GM20431 (cell line): ENCODE measurements around the gene ELK4.

ENCODE experiments used
- in situ Hi-C: fragments of 300-500 bp; cut with MseI, MboI; formaldehyde crosslinking; loops from one replicate; pipeline ENCODE4 v1.15.0; 2020; ENCODE audit warnings: low sequenced_read_pairs; ENCODE audit not compliant: unreplicated experiment

The ELK4 gene

DNA sequence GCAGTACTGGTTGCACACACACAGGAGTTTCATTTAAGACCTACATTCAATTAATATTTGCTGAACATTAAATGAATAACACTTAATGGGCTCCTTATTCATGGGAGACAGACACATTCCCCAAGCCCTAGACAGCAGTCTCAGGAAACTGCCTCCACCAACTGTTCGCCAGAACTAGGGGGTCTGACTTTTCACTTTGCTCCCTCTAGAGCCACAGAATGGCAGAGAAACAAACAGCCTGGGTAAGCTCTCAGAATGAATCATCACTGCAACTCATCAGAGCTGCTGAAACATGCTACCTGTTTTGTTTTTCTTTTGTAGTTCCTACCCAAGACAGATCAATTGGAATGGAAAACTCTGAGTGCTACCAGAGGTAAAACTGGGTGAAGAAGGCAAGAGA is 31.7 kb downstream of the ELK4 start:
- in situ Hi-C loops: no loop called here

DNA sequence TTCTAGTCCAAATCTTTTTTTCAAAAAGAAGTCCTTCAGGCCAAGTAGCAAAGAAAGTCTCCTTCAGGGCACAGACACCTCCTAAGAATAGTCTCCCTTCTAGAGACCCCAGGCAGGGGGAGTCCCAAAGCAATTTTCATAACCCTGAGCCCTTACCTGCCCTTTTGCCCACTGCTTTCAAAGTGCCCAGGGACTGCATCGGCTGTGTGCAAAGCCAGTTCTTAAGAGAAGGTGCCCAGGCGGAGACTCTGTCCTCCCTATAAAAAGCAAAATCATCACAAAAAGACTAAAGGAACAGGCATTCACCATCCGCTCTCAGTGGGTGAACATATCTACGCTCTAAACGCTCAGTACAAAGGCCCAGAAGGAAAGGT is 32.2 kb downstream of the ELK4 start:
- in situ Hi-C loops: no loop called here

DNA sequence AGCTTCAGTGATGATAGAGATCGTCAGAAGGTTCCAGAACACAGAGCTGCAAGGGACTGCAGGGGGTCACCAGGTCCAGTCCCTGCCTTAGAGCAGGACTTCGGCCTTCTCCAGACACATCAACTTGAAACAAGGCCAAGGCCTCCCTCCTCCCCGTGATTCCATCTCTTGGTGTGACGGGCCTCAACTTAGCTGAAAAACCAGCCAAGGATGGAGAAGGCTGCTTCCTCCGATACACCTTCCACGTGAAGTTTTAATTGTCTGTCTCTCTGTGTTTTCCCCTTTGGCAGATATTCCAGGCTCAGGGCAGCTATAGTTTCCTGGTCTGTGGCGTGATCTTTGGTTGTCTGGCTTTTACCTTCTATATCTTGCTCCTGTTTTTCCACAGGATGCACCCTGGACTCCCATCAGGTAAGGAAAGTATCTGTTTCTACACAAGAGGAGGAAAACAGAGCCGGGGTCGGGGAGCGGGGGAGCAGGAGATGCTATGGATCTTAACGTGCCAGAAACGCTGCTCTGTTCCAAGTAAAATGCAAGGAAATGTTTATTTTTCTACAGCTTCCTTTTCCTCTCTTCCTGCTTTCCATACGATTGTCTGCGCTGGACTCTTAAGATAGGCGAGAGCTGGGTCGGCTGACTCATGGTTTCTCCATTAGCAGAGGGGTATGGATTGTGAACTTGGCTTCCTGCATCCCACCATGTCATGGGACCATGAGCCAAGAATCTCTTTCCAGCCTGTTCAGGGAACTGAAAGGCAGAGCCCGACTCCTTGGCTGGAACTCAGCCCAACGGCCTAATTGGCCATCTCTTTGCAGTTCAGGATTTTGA is 32.8 kb downstream of the ELK4 start:
- in situ Hi-C loops: no loop called here

DNA sequence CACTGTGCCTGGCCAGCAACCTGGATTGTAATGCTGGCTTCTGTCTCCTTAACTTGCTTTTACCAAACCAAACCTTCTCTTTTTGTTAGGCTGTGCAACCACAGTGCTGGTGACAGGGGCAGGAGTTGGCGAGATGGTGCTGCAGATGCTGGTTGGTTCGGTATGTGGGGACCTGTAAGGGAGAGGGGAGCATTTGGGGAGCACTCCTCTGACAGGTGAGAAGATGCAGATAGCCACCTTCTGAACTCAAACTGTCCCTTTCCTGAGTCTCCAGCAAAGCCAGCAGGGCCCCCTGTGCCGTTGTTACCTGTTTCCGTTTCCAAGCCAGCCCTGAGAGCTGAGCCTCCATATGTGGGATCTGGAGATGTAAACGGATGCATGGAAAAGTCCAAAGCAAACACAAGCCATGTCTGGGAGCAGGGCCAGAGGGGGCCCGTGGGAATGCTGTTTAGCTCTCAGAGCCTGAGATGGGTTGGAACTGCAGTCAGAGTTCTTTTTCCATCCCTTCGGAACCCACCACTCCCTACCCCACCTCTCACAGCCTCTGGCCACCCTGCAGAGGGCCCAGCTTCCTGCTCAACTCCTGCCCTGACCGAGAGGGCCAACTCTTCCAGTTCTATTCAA is 34.0 kb downstream of the ELK4 start:
- in situ Hi-C loops: no loop called here

DNA sequence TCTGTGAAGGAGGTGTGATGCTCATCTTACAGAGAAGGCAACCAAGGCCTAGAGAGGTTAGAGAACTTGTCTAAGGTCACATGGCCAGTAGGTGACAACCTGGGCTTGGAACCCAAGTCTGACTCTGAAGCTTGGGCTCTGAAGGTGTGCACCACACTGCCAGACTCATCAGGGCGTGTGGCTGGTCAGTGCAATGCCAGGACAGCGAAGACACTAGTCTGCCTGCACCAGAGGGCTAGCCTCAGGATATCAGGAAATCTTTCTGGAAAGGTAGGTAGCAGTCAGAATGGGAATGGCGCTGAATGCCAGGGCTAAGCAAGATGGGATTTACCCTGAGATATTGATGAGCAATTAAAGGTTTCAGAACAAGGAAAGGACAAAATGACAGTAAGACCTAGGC is 34.9 kb downstream of the ELK4 start:
- in situ Hi-C loops: no loop called here

DNA sequence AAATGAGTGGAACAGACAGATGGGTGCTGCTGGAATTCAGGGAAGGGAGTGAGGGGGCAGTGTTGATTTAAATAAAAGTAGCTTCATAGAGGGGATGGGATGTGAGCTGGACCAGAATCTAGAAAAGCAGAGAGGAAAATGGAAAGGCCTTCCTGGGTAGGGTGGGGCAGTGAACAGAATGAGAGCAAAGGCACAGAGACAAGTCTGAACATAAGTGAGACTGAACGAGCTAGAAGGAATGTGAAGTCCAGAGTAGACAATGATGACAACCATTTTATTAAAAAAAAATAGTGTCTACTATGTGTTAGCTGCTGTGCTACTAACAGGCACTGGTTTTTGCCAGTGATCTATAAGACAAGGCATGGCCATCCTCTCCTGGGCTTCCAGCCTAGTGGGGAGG is 36.0 kb downstream of the ELK4 start:
- in situ Hi-C loops: no loop called here

DNA sequence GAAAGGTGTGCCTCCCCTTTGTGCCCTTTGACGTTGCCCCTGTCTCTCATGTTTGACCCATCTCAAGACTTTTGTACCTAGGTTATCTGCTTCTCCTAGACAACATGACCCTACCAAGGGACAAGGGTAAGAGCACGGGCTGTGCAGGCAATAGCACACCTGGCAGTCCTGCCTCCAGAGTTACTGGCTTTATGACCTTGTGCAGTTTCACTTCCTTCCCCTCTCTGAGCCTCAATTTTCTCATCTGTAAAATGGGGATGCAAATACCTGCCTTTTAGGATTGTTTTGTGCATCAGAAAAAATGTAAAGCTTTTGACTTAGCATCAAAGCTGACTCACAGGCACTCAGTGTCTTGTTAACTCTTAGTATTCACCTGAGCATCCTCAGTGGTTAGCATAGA is 36.4 kb downstream of the ELK4 start:
- in situ Hi-C loops: no loop called here

DNA sequence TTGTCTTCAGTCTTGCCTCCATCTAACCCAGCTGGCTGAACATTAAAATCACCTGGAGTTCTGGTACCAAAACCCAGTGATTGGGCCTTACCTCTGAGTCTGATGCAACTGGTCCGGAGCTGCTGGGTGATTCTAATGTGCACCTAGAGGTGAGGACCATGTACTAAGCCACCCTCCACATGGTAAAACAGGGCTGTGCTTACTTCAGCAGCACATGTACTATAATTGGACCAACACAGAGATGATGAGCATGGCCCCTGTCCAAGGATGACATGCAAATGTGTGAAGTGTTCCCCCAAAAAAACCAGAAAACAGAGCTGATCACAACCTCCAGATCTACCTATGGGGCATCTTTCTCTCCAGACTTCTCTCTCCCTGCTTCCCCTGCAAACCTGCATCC is 37.0 kb downstream of the ELK4 start:
- in situ Hi-C loops: no loop called here

DNA sequence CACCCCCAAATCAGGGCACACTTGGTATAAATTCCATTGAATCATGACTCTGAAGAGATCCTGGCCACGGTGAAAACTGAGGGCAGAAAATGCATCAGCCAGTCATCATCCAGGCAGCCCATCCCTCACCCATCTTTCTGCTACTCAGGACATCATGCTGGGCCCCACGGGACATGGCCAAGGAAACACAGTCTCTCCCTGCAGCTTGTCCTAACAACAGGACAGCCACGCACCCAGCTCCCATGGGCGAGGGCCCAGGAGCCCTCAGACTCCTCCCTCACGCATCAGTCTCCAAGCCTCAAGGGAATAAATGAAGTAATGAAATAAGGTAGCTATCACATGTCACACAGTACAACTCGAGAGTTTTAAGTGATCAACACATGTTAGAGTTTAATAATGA is 37.8 kb downstream of the ELK4 start:
- in situ Hi-C loops: no loop called here

DNA sequence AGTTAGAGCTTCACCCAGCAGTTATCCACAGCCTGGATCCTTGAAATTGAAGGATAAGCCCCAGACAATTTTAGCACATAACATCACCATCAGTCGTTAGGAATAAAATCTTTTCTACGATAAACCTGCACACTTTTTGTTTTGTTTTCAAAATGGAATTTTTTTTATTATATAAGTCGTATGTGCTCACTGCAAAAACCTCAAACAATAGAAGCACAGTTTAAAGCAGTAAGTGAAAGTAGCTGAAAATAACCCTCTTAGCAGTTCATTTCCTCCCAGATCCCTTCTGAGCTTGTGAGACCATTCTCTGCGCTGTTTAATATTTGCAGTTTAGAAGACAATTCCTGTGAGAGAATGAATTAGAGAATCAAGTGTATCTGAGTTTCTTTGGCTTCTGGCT is 38.3 kb downstream of the ELK4 start:
- in situ Hi-C loops: no loop called here

DNA sequence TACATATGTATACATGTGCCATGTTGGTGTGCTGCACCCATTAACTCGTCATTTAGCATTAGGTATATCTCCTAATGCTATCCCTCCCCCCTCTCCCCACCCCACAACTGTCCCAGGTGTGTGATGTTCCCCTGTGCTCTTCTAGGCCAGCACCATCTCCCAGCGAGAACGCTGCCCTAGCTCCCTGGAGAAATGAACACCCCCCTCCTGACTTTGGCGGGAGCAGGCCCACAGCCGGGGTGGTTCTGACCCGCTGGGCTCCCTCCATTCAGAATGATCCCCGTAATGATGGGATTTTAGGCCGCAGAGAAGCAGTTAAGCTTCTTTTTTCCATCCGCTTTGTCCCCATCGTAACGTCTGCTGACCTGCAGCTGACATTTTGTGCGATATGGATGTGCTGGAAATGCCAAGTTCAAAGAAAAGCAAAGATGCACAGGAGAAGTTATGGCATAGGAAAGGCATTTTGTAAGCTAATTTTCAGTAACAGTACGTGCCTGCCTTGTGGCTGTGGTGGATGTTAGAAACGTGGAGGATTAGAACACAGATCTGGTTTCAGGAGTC is 39.3 kb downstream of the ELK4 start:
- in situ Hi-C loops: no loop called here

DNA sequence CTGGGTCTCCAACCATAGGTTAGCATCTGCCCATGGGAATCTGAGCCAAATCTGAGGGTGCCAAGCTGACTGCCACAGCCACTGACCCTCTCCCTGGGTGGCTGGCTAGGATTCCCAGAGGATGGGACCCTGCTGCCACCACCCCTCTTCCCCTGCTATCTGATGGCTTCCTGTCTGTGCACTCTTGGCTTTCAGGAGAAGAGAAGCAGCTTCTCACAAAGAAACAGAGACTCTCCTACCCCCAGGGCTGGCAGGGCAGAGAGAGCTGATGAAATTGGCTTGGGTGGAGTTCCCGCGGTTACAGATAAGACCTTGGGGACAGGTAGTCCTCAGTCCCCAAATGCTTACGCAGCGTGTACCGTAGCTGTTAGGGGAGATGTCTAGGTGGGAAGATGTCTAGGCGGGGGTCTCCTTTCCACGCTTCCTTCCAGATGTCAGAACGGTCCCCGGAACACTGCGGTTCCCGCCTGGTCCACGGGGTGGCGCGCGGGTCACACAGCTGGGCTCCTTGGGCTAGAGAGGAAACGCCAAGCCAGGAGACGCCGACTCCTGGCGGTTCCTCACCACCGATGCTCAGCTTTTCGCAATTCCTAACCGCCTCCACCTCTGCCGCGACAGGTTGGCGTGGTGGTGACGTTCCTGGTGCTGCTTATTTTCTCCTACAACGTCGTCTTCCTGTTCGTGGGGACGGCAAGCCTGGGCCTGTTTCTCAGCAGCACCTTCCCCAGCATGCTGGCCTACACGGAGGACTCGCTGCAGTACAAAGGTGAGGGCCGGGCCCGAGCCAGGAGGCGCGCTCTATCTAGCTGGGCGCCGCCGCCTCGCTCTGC is 40.1 kb downstream of the ELK4 start:
- in situ Hi-C loops: no loop called here

DNA sequence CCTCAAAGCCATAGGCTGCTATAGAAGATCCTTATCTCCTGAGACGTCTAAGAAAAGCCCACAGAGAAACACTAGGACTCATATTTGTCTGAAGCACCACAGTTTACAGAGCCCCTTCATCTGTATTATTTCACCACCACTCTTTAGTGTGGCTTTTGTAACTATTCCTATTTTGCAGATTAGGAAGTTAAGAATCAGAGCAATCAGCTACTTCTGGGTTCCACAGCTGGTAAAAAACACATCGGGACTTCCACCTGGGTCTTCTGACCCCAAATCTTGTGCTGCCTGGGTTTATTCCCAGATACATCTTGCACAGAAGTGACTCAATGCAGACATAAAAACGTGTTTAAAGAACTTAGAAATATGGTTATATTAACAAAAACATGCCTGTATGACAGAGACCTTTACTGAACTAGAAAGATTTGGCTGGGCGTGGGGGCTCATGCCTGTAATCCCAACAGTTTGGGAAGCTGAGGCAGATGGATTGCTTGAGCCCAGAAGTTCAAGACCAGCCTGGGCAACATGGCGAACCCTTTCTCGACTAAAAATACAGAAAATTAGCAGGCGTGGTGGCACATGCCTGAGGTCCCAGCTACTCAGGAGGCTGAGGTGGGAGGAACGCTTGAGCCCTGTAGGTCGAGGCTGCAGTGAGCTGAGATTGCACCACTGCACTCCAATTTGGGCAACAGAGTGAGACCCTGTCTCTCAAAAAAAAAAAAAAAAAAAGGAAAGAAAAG is 40.9 kb downstream of the ELK4 start:
- in situ Hi-C loops: no loop called here

DNA sequence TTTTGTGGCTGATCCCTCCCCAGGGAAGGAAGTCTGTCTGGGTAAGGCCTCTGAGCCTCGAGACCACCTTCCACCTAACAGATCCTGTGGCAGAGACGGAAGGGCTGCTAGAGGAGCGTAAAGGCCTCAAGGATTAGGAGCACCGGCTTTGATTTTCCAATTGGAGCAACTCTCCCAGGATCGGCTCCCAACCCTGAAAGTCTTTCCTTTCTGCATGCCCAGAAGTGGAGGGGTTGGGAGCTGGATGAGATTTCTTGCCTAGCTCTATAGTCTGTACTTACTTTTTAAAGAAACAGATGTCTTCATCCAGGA is 41.4 kb downstream of the ELK4 start:
- in situ Hi-C loops: no loop called here

DNA sequence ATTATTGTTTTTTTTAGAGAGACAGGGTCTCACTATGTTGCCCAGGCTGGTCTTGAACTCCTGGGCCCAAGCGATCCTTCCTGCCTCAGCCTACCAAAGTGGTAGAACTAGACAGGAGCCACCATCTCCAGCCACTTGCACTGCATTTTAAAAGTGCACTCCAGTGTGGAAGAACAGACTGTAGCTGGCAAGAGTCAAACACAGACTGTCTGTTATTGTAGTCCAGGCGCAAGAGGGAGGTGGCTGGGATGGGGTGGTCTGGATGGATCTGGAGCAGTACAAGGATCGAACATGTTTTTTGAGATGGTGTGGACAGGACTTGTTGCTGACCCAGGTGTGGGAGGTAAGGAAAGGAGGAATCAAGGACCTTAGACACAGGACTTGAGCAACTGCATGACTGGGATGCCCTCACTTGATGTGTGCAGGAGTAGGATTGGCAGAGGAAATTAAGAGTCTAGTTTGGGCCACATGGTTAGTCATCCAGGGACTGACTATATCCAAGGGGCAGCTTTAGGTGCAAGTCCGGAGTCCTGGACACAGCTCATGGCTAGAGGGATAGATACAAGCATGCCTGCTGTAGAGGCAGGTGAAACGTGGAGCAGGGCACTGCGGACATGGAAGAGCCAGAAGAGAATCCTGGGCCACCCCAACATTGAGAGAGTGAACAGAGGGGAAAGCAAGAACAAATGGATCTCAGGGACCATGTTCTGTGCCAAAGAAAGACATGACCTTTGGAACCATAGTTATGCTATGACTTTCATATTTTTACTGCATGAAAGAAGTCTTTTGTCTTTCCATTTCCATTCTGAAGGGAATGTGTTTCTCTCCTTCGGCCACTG is 42.0 kb downstream of the ELK4 start:
- in situ Hi-C loops: loop anchor here (5.0 kb wide), 1 partner anchor 47 kb away; no protein-coding TSS in a partner anchor

DNA sequence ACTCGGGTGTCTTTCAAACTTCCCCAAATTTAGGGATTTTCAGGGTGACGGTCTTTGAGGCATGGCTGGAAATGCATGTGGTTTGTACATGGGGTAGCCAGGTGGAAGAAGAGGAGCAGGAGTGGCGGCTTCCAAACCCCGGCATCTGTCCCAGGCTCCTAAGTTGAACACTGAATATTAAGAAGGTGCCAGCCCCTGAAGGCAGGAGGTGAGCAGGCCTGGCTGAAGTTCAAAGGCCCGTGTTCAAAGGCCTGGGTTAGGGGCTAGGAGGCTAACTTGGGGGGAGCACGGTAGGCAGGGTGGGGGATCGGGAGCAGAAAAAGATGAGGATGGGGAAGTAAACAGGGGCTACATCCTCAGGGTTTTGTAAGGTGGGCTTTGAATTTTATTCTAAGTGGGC is 42.8 kb downstream of the ELK4 start:
- in situ Hi-C loops: loop anchor here (5.0 kb wide), 1 partner anchor 48 kb away; no protein-coding TSS in a partner anchor

DNA sequence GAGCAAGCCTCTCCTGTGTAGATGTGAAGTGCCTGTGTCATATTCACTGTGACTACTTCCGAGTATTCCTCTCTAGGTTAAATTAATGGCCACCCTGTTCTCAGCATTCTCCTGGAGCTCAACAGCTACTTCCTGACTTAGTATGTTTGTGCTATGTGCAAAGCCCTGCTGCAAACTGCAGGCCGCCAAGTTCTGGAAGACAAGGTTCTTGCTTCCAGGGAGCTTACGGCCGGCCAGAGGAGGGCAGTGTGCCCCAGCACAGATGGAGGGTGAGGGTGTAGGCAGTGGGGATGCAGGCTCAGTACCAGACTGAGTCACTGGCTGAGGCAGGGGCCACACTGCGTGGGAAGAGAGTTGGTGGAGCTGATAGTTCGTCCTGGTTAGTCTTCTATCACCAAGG is 43.2 kb downstream of the ELK4 start:
- in situ Hi-C loops: loop anchor here (5.0 kb wide), 1 partner anchor 49 kb away; no protein-coding TSS in a partner anchor

DNA sequence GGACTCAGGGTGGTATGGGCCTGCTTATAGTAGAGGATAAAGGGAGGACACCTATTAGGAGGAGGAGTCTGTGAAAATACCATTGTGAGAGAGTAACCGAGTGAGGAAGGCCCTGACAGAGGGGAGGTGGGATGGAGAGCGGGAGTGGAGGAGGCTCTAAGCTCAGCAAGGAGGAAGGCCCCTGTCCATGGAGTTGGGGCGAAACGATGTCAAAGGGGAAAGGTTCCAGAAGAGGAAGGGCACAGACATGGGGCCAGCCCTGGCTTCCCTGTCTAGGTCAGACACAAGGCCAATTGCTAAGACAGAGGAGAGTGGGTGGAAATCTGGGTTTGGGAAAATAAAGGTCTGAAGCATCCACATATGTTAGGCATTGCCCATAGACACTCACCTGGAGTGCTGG is 44.2 kb downstream of the ELK4 start:
- in situ Hi-C loops: loop anchor here (5.0 kb wide), 1 partner anchor 50 kb away; no protein-coding TSS in a partner anchor
